GM21619 (cell line): ENCODE measurements around the gene KCNIP4.

Source experiments
- ATAC-seq: cut with Tn5 transposase; IDR thresholded peaks from one replicate; pipeline ENCODE4 v1.9.1; 2021; ENCODE audit not compliant: unreplicated experiment

Gene KCNIP4

GRCh38 chr4:20687864-20688263 lies 1260.7 kb downstream of the KCNIP4 start:
- ATAC-seq, result no peak

GRCh38 chr4:20684852-20685763 lies 1263.5 kb downstream of the KCNIP4 start:
- no peak for ATAC-seq

DNA sequence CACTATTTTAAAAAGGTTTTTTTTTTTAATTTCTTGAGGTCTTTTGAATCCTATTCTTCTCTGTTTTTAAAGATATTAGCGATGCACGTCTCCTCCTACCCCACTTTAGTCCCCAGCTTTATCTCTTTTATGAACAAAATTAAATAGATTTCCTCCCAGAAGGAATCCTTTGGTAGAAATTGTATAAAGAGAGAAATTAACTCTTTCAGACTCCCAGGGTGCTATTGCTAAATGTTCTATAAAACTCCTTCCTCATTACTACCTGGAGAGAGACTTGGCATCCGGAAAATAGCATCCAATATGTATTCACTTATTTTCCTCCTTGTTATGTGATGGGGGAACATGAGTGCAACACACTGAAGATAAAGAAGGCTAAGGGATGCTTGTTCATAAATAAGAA lies 1264.8 kb downstream of the KCNIP4 start:
- ATAC-seq, result no peak

- no peak for ATAC-seq
Observed at GRCh38 chr4:20682853-20683252, 1265.7 kb downstream of the KCNIP4 start.

GRCh38 chr4:20681271-20681670 lies 1267.3 kb downstream of the KCNIP4 start:
- ATAC-seq, result no peak

GRCh38 chr4:20680736-20681135 lies 1267.8 kb downstream of the KCNIP4 start:
- ATAC-seq, result no peak

DNA sequence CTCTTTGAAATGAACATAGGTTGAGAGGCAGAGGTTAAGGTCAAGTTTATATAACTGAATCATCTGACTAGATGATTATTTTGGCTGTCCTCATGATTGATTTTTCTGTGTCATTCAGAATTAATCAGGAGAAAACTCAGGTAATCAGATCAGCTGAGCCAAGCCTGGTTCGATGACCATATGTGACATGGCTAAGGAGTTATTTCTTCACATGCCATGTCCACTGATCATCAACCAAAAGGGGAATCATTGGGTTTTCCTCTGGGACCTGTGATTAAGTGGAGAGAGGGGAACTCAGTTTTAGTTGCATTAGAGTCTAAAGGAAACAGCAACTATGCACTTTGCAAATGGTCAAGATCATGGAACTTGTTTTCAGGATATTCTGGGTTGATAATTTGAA lies 1268.6 kb downstream of the KCNIP4 start:
- no peak for ATAC-seq
